GM12875 (cell line): ENCODE measurements around the gene PCSK6.

ENCODE experiments used
- H3K4me3 ChIP-seq: one replicate; pipeline ENCODE4 v1.5.1; 2011; ENCODE audit warnings: low read depth, low read length, control low read depth
- CTCF ChIP-seq: IDR thresholded peaks from 2 replicates; pipeline ENCODE4 v1.5.1; 2011; ENCODE audit warnings: low read depth, mild to moderate bottlenecking, control low read depth, inconsistent platforms, low read length, moderate library complexity, borderline replicate concordance; ENCODE audit not compliant: insufficient read depth

Gene PCSK6

GRCh38 chr15:101441696-101442095 is 47.8 kb downstream of the PCSK6 start:
- no peak overlapping the region for H3K4me3 ChIP-seq
- TF ChIP-seq CTCF: no peak

DNA sequence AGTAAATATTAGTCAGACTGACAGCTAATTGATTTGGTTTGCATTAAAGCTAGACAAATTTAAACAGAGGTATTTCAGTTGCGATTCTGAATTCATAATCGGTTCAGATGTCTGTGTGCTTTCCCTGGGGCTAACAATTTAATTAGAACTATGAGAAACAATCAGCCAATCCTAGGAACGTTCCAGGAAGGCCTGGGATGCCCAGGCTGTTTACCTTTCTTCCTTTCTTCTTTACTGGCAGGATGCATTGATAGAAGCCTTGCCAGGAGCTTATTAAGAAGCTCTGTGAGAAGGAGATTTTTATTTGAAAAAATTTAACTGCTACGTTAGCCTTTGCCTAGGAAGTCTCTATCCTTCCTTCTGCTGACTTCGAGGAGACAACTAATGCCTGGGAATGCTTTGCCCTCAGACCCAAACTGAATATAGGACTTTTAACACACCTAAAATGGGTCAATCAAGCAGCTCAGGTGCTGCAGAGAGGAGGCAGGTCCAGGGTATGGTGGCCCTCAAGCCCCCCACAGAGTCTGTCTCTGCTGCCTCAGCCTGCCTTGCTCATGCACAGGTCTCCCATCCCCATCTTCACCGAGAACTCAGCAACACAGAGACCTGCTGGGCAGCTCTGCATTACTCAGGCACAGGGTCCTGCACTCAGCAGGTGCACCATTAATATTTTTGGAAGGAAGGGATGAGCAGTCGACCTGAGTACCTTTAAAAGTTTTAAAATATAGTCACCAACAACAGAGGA is 48.5 kb downstream of the PCSK6 start:
- no peak for TF ChIP-seq CTCF

DNA sequence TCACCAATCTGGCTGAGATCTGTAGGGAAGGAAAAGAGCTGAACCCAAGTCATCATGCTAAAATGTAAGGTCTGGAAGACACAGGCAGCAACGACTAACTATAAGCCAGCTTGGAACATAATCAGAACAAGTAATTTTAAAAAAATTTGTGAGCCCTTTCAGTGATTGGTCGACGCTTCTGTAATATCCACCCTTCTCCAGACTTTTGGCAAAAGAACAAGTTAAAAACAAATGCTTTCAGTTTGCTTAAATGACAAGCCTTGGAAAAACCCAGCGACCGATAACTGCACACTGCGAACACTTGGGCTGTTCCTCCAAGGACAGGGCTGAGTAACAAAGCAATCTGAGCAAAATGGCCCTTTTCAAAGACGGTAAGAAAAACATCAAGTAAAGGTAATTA is 49.6 kb downstream of the PCSK6 start:
- no peak for TF ChIP-seq CTCF
- H3K4me3 ChIP-seq: no peak overlapping the region

More for the DNA sequence above, 48.5 kb downstream of the PCSK6 start:
- no peak overlapping the region for H3K4me3 ChIP-seq

DNA sequence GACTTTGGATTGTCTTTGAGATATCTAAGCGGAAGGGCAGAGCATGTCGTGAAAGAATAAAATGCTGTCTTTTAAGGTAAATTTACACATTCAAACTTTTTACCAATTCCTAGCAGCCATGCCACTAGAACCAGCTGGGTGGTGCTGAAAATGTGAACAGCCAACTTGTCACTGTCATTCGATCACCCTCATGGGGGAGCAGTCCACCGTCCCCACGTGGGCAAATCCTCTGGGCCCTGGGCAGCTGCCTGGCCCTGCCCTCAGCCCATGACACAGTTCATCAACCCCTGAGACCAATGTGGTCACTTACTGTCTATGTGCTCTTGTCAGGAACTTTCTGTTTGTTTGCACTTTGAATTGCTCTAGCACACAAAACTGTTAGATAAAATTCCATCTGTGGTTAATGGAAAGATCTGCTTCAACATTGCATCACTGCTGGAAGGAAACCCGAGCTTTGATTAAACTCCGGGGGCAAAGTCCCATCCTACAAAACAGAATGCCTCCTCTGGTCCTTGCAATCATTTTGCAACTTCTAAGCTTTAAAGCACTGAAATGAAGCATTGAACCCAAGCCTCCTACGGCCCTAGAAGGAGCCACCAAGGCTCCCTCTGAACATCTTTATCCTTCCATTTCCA is 50.1 kb downstream of the PCSK6 start:
- no peak for TF ChIP-seq CTCF
- H3K4me3 ChIP-seq: no peak overlapping the region

- no peak overlapping the region for H3K4me3 ChIP-seq
- TF ChIP-seq CTCF: no peak
Observed at GRCh38 chr15:101438482-101439284, 50.8 kb downstream of the PCSK6 start.

DNA sequence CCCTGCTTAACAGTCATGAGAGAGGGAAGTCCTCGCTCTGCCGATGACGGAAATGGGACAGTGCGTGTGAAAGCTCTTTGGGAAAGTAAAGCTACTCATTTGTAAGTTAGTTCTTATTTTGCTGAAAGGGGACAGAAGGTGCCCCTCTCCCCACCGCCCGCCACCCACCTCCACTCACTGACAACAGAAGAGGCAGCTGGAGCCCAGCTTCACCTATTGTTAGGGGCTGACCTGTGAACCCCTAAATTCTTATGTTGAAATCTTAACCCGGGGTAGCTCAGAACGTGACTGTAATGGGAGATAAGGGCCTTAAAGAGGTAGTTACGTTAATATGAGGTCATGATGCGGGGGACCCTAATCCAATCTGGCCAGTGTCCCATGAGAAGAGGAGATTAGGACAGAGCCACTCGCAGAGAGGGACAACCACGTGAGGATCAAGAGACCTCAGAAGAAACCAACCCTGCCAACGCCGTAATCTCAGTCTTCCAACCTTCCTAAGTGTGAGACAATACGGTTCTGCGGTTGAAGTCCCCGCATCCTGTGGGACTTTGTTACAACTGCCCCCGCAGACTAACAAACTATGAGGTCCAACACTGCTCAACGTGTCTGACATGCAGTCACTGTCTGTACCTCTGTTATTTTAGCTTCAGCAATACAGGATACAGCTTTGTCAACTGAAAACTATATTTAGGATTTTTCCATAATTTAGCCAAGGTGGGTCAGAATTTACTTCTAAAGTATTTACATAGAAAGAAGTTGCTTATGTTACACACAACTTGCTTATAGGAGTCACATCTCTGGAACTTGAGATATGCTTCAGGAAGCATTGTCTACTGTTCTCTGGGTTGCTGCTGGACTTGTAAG is 51.7 kb downstream of the PCSK6 start:
- no peak for TF ChIP-seq CTCF
- H3K4me3 ChIP-seq: no peak overlapping the region
